Smooth muscle cell (in vitro differentiated cells): ENCODE data around the gene CD151. TPM values are rescaled to one million over a fixed set of nuclear protein-coding genes. Genes with fewer than 3 reads are reported as not detected.

ENCODE experiments used
- DNase-seq: peaks from one replicate; lab custom pipeline; 2025; ENCODE audit not compliant: unreplicated experiment; lab: John Stamatoyannopoulos, UW
- H2AFZ ChIP-seq: fragments of 200-600 bp; sonication (generic); 2 replicates; pipeline ENCODE4 v1.6.0; 2016; ENCODE audit warnings: antibody characterized with exemption, low read depth, mild to moderate bottlenecking
- H3F3A ChIP-seq: fragments of 200-600 bp; sonication (generic); 2 replicates; pipeline ENCODE4 v1.6.0; 2017; ENCODE audit warnings: antibody characterized with exemption, low read depth
- H3K27ac ChIP-seq: fragments of 200-600 bp; sonication (generic); 2 replicates; pipeline ENCODE4 v1.5.1; 2016; ENCODE audit warnings: low read depth, mild to moderate bottlenecking
- H3K27me3 ChIP-seq: fragments of 200-600 bp; sonication (generic); 2 replicates; pipeline ENCODE4 v1.6.1; 2016; ENCODE audit warnings: low read depth, mild to moderate bottlenecking
- H3K36me3 ChIP-seq: fragments of 200-600 bp; sonication (generic); 2 replicates; pipeline ENCODE4 v1.5.1; 2016; ENCODE audit warnings: low read depth
- H3K4me1 ChIP-seq: fragments of 200-600 bp; sonication (generic); 2 replicates; pipeline ENCODE4 v1.5.1; 2016; ENCODE audit warnings: low read depth
- H3K4me2 ChIP-seq: fragments of 200-600 bp; sonication (generic); 2 replicates; pipeline ENCODE4 v1.6.0; 2016; ENCODE audit warnings: mild to moderate bottlenecking
- H3K4me3 ChIP-seq: fragments of 200-600 bp; sonication (generic); 2 replicates; pipeline ENCODE4 v1.5.1; 2016; ENCODE audit warnings: mild to moderate bottlenecking
- H3K79me2 ChIP-seq: fragments of 200-600 bp; sonication (generic); 2 replicates; pipeline ENCODE4 v1.6.0; 2016; ENCODE audit warnings: low read depth, mild to moderate bottlenecking
- H3K9ac ChIP-seq: fragments of 200-600 bp; sonication (generic); 2 replicates; pipeline ENCODE4 v1.6.0; 2016; ENCODE audit warnings: low read depth
- H3K9me3 ChIP-seq: fragments of 200-600 bp; sonication (generic); replicated peaks from 2 replicates; pipeline ENCODE4 v1.5.1; 2016; ENCODE audit warnings: low read depth
- H4K20me1 ChIP-seq: fragments of 200-600 bp; sonication (generic); 2 replicates; pipeline ENCODE4 v1.6.0; 2016; ENCODE audit warnings: low read depth
- WGBS: methylation state at CpG from one replicate; pipeline ENCODE4 v1.1.7; 2016; ENCODE audit warnings: low lambda C conversion rate; 5-methylcytosine and 5-hydroxymethylcytosine counted together
- polyA plus RNA-seq: library from polyadenylated mRNA; unstranded; fragments of >200 nt; fragmentation: Nextera tagmentation; extraction: Ambion mirVana; gene quantifications from 2 replicates; pipeline ENCODE4 v1.2.1, GENCODE V29; 2016
- total RNA-seq: library from RNA; depleted of rRNA; stranded (reverse); fragments of >200 nt; gene quantifications from 2 replicates; pipeline ENCODE4 v1.2.3, GENCODE V29; 2014
- TF ChIP-seq, protein P1 (sequence below): fragments of 200-600 bp; sonication (generic); IDR thresholded peaks from 2 replicates; pipeline ENCODE4 v1.5.1; 2017; ENCODE audit warnings: borderline replicate concordance, mild to moderate bottlenecking, antibody characterized with exemption; ENCODE audit not compliant: insufficient read depth, poor library complexity, severe bottlenecking

The CD151 gene
- total and polyA plus RNA-seq, 2 experiments from 2014 or later: 256 to 391 TPM

- no peak overlapping the region for H3K9ac ChIP-seq
- DNase-seq: no peak
- H3K36me3 ChIP-seq: no peaks in the 10 kb centered on the region
- H3K27me3 ChIP-seq: no peaks in the 10 kb centered on the region
- no peak overlapping the region for H2AFZ ChIP-seq
- 100% methylated on average over 6 of the region's 6 CpGs for WGBS
- H3F3A ChIP-seq: peaks cover 11% of the 10 kb centered on the region
- H3K4me3 ChIP-seq: no peak overlapping the region
- H3K9me3 ChIP-seq: no peaks in the 10 kb centered on the region
- H3K27ac ChIP-seq: no peak overlapping the region
- H3K4me2 ChIP-seq: no peak overlapping the region
- peaks cover 15% of the 10 kb centered on the region for H3K4me1 ChIP-seq
- H3K79me2 ChIP-seq: peaks cover 31% of the 10 kb centered on the region
- TF ChIP-seq, protein P1, sequence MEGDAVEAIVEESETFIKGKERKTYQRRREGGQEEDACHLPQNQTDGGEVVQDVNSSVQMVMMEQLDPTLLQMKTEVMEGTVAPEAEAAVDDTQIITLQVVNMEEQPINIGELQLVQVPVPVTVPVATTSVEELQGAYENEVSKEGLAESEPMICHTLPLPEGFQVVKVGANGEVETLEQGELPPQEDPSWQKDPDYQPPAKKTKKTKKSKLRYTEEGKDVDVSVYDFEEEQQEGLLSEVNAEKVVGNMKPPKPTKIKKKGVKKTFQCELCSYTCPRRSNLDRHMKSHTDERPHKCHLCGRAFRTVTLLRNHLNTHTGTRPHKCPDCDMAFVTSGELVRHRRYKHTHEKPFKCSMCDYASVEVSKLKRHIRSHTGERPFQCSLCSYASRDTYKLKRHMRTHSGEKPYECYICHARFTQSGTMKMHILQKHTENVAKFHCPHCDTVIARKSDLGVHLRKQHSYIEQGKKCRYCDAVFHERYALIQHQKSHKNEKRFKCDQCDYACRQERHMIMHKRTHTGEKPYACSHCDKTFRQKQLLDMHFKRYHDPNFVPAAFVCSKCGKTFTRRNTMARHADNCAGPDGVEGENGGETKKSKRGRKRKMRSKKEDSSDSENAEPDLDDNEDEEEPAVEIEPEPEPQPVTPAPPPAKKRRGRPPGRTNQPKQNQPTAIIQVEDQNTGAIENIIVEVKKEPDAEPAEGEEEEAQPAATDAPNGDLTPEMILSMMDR: no peak
- peaks cover 35% of the 10 kb centered on the region for H4K20me1 ChIP-seq
Measured at GRCh38 chr11:813072-813455, 19.7 kb upstream of the CD151 start.

GRCh38 chr11:813456-814096 is 19.2 kb upstream of the CD151 start:
- no peak overlapping the region for H3K4me2 ChIP-seq
- DNase-seq: no peak
- H4K20me1 ChIP-seq: peaks cover 35% of the 10 kb centered on the region
- peaks cover 11% of the 10 kb centered on the region for H3K4me1 ChIP-seq
- H3K9ac ChIP-seq: no peak overlapping the region
- H3F3A ChIP-seq: peaks cover 11% of the 10 kb centered on the region
- H3K79me2 ChIP-seq: peaks cover 26% of the 10 kb centered on the region
- no peaks in the 10 kb centered on the region for H3K36me3 ChIP-seq
- no peak overlapping the region for H3K4me3 ChIP-seq
- 95% methylated on average over 9 of the region's 9 CpGs for WGBS
- no peak overlapping the region for H2AFZ ChIP-seq
- no peaks in the 10 kb centered on the region for H3K27me3 ChIP-seq
- no peak overlapping the region for H3K27ac ChIP-seq
- no peaks in the 10 kb centered on the region for H3K9me3 ChIP-seq
- TF ChIP-seq, protein P1: no peak

- H3K4me1 ChIP-seq: peaks cover 15% of the 10 kb centered on the region
- peaks cover 11% of the 10 kb centered on the region for H3F3A ChIP-seq
- no peak overlapping the region for H3K4me3 ChIP-seq
- H3K79me2 ChIP-seq: peaks cover 22% of the 10 kb centered on the region
- no peaks in the 10 kb centered on the region for H3K27me3 ChIP-seq
- no peak overlapping the region for H2AFZ ChIP-seq
- TF ChIP-seq, protein P1: no peak
- DNase-seq: no peak
- H3K4me2 ChIP-seq: no peak overlapping the region
- no peaks in the 10 kb centered on the region for H3K36me3 ChIP-seq
- no peaks in the 10 kb centered on the region for H3K9me3 ChIP-seq
- H3K27ac ChIP-seq: no peak overlapping the region
- WGBS: 96% methylated on average over 11 of the region's 11 CpGs
- H3K9ac ChIP-seq: no peak overlapping the region
- H4K20me1 ChIP-seq: peaks cover 35% of the 10 kb centered on the region
Measured at GRCh38 chr11:815675-816432, 16.9 kb upstream of the CD151 start.
